ENCODE results near the gene TMEM11. TPM values are rescaled to one million over a fixed set of nuclear protein-coding genes. Genes with fewer than 3 reads are reported as not detected.

Gene TMEM11
- total RNA-seq, 1 donor = 18.1 TPM

DNA sequence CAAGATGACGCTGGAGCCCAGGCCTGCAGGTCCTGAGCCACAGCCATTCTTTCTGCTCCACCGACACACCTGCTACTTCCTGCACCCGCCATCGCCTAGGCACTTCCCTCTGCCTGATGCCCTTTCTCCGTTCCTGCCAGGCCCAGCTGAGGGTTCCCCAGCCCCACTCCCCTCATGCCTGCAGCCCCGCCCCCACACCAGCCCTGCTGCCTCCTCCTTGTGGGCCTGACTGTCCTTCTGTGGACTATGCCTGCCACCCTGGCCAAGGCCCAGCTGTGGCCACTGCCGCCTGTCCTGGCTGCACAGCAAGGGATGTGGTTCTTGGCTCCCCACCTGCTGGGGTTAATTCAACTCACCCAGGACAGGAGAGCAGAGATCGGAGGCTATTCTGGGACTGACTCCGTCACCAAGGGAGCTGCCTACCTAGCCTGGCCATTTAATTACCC is 31.7 kb upstream of the TMEM11 start:
- Histone ChIP-seq H3K4me3 (ENCODE audit: insufficient read depth, low read length) (no peak overlapping the region), H3K27me3 (ENCODE audit: insufficient read depth, low read length) (no peaks in the 10 kb centered on the region), H2AFZ (ENCODE audit: low read length) (no peak overlapping the region), H3K4me1 (ENCODE audit: insufficient read depth, low read length) (peaks cover 3% of the 10 kb centered on the region), H3K4me2 (ENCODE audit: insufficient read depth, low read length) (no peak overlapping the region), H3K9me3 (ENCODE audit: low read depth, low read length) (no peaks in the 10 kb centered on the region), H3K36me3 (ENCODE audit: insufficient read depth, low read length) (no peaks in the 10 kb centered on the region), H4K20me1 (ENCODE audit: insufficient read depth, low read length) (peaks cover 36% of the 10 kb centered on the region), H3K79me2 (ENCODE audit: insufficient read depth, low read length) (no peaks in the 10 kb centered on the region), H3K27ac (ENCODE audit: low read depth, low read length) (no peak overlapping the region)
- DNase-seq (ENCODE audit: insufficient read length, low spot score, missing footprints) = no peak
- TF ChIP-seq, protein P1, sequence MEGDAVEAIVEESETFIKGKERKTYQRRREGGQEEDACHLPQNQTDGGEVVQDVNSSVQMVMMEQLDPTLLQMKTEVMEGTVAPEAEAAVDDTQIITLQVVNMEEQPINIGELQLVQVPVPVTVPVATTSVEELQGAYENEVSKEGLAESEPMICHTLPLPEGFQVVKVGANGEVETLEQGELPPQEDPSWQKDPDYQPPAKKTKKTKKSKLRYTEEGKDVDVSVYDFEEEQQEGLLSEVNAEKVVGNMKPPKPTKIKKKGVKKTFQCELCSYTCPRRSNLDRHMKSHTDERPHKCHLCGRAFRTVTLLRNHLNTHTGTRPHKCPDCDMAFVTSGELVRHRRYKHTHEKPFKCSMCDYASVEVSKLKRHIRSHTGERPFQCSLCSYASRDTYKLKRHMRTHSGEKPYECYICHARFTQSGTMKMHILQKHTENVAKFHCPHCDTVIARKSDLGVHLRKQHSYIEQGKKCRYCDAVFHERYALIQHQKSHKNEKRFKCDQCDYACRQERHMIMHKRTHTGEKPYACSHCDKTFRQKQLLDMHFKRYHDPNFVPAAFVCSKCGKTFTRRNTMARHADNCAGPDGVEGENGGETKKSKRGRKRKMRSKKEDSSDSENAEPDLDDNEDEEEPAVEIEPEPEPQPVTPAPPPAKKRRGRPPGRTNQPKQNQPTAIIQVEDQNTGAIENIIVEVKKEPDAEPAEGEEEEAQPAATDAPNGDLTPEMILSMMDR (IDR thresholded peaks at IDR 0.05; ENCODE audit: extremely low read depth, low read depth, low read length) = no peak

DNA sequence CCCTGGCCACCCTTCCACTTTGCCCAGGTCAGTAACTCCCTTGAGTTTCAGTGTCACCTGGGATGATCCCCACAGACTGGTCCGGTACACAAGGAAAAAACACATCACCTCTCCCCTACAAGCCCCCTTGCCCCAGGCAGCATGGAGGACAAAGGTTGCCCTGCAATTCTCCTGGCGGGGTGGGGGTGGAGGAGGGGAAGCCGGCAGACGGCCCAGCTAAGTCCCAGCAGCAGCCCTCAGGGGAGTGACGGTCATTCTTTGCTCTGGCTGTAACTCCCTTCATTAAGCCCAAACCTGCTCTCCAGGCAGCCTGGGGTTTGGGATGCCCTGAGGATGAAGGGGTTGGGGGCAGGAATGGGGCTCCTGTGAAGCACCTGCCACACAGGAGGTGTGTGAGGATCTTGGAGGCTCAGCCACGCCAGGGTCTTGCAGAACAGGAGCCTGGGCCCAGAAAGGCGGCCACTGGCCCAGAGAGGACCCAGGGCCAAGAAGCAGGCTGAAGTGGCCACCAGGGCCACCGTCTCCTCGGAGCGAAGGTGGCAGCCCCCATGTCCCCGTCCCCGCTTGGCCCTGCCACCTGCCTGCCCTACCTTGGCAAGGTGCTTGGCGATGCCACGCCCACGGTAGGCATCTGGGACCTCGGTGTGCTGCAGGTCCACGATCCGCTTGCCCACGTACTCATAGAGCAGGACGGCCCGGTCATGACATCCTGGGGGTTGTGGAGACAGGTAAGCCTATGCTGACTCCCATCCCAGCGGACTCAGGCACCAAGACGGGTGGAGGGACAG is 29.7 kb upstream of the TMEM11 start:
- Histone ChIP-seq H3K4me1 (ENCODE audit: insufficient read depth, low read length) (no peaks in the 10 kb centered on the region), H3K27ac (ENCODE audit: low read depth, low read length) (no peak overlapping the region), H3K36me3 (ENCODE audit: insufficient read depth, low read length) (no peaks in the 10 kb centered on the region), H3K4me2 (ENCODE audit: insufficient read depth, low read length) (no peak overlapping the region), H2AFZ (ENCODE audit: low read length) (no peak overlapping the region), H4K20me1 (ENCODE audit: insufficient read depth, low read length) (peaks cover 25% of the 10 kb centered on the region), H3K27me3 (ENCODE audit: insufficient read depth, low read length) (no peaks in the 10 kb centered on the region), H3K79me2 (ENCODE audit: insufficient read depth, low read length) (no peaks in the 10 kb centered on the region), H3K4me3 (ENCODE audit: insufficient read depth, low read length) (no peak overlapping the region), H3K9me3 (ENCODE audit: low read depth, low read length) (no peaks in the 10 kb centered on the region)
- TF ChIP-seq, protein P1 (IDR thresholded peaks at IDR 0.05; ENCODE audit: extremely low read depth, low read depth, low read length) = no peak
- DNase-seq (ENCODE audit: insufficient read length, low spot score, missing footprints) = peak; percentile 71

DNA sequence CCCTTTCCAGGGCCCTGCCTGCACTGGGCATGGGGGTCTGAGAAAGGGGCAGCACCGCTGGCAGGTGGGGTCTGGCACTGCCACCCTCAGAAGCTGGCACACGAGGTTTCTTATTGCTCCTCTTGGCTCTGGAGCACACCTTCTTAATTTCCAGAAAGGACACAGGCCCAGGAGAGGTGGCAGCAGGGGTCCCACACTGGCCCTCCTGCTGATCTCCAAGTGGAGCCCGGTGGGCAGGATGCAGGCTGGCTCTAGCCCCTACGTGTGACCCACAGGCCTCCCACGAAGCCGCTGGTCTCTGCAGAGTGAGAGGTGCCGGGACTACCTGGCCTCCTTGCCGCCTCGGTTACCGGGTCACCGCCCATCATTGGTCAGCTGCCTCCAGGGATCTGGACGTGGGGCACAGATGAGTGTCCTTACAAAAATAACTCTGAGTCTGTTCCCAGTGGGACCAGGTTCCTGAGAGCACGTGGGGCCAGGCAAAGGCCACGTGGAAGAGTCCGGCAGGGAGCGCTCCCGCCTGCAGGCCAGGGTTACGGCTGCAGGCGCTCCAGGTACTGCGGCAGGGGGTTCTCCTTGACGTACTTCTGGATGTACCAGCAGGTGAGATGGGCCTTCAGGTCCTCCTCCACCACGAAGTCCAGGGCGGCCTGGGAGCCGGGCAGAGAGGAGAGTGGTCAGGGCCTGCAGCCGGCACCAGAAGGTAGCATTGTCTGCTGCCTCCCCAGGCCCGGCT is 29.0 kb upstream of the TMEM11 start:
- H3K4me1 ChIP-seq (ENCODE audit: insufficient read depth, low read length) = no peaks in the 10 kb centered on the region
- no peak overlapping the region for H3K27ac ChIP-seq (ENCODE audit: low read depth, low read length)
- H3K79me2 ChIP-seq (ENCODE audit: insufficient read depth, low read length) = no peaks in the 10 kb centered on the region
- H3K36me3 ChIP-seq (ENCODE audit: insufficient read depth, low read length) = no peaks in the 10 kb centered on the region
- no peak overlapping the region for H2AFZ ChIP-seq (ENCODE audit: low read length)
- no peaks in the 10 kb centered on the region for H3K9me3 ChIP-seq (ENCODE audit: low read depth, low read length)
- no peak overlapping the region for H3K4me2 ChIP-seq (ENCODE audit: insufficient read depth, low read length)
- DNase-seq (ENCODE audit: insufficient read length, low spot score, missing footprints) = no peak
- TF ChIP-seq, protein P1 (IDR thresholded peaks at IDR 0.05; ENCODE audit: extremely low read depth, low read depth, low read length) = no peak
- peaks cover 25% of the 10 kb centered on the region for H4K20me1 ChIP-seq (ENCODE audit: insufficient read depth, low read length)
- no peaks in the 10 kb centered on the region for H3K27me3 ChIP-seq (ENCODE audit: insufficient read depth, low read length)
- H3K4me3 ChIP-seq (ENCODE audit: insufficient read depth, low read length) = no peak overlapping the region

Measured in osteoblast (primary cell).